Fibroblast of skin of left quadriceps (primary cell): ENCODE data around the gene UPK3A.
"Not testable (repeated sequence)": the region's sequence is repeated elsewhere in the genome, so short reads cannot be mapped to it uniquely, and the experiment has no call there.

Source experiments
- DNase-seq, 2 experiments: peaks; one replicate each; pipeline ENCODE4 v3.0.0-alpha.2; 2013; ENCODE audit warnings: low read depth in 2 of 2

The UPK3A gene

DNA sequence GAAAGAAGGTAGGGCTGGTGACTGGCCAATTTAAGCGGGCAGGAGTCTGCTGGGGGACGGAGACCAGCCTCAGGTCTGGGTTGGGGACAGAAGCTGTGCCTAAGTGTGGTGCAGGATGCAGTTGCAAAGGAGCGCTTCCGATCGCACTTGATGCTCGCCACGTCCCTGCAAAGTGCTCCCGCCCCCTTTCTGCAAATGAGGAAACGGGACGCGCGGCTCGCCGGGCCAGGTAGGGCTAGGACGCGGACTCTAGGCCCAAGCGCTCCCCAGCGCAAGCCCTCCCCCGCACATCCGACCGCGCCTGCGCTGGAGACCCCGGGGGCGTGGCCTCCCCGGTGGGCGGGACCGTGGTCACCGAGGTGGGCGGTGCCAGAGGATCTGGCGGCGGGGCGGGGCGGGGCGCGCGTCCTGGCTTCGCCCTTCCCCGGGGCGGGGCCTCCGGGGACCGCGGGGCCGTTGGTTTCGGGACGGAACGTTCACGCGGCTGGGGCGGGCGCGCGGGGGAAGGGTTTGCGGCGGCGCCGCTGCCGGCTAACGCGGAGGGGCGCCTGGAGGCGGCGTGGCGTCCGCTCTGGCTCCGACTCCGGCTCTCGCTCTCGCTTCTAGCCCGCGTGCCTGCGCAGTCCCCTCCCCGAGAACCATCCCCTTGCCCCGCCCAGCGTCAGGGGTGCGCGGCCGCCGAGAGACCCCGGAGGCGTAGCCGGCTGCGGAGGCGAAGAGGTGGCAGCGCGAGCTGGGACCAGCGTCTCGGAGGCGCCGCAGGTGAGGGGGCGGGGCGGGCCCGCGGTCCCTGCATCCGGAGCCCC, 24.9 kb downstream of the UPK3A start, which contains the start of gene FAM118A:
TSS of gene FAM118A (plus strand) at position 513 of the 806 bp plus-strand sequence. CDS start 12,446 bp downstream, outside the sequence.
- peak; percentile 86 to 88 for DNase-seq

DNA sequence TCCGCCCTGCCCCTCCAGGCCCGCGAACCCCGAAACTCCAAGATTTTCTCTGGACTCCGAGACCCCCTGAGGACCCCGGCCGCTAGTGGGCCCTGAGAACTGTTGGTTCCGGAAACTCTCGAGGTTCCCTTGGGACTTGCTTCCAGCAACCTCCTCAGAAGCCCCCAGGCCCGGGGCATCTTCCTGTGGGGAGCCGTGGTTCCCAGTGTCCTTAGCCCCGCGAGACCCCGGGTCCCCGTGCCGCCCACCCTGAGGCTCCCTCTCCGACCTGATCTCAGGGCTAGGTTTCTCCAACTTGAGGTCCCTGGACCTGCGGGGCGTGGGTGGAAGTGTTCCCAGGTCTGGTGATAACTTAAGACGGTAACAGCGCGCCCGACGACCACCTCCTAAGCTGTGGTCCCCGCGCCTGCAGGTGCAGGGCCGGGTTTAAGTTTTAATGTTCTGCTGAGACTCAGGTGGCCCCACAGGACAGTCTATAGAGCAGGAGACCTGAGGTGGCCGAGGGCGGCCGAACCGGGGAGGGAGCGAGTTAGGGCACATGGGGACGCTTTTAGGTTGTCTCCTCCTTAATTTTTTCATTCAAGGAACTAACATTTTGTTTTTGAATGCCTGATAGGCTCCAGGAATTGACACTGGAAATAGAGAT, 25.7 kb downstream of the UPK3A start:
- no peak for DNase-seq

DNA sequence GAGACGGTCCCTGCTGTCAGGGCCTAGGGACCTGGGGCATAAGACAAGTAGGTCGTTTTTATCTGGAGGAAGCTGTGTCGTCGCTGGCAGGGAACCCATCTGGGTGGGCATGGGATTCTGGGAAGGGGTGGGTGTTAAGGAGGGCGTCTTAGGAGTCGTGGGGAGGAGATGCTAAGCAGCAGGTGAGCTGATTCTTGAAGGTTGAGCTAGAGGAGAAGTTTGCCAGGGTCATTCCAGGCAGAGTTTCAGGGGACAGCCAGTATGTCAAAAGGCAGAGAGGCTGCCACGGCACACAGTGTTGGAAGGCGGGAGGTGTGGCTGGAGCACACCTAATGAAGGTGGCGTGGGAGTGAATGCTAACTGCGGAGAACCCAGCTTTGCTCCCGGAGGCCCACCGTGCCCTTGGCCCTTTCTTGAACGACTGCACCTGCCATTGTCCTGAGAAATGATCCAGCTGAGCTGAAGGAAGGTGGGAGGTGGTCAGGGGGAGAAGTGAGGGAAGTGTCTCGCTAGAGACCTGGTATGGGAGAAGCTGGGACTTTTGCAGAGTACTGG, 26.3 kb downstream of the UPK3A start:
- no peak for DNase-seq

DNA sequence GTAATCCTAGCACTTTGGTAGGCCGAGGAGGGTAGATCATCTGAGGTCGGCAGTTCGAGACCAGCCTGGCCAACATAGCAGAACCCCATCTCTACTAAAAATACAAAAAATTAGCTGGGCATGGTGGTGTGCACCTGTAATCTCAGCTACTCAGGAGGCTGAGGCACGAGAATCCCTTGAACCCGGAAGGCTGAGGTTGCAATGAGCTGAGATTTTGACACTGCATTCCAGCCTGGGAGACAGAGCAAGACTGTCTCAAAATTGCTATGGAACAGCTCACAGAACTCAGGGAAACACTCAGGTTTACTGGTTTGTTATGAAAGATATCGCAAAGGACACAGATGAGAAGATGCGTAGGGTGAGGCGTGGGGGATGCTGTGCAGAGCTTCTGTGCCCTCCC, 27.7 kb downstream of the UPK3A start:
- no peak for DNase-seq

DNA sequence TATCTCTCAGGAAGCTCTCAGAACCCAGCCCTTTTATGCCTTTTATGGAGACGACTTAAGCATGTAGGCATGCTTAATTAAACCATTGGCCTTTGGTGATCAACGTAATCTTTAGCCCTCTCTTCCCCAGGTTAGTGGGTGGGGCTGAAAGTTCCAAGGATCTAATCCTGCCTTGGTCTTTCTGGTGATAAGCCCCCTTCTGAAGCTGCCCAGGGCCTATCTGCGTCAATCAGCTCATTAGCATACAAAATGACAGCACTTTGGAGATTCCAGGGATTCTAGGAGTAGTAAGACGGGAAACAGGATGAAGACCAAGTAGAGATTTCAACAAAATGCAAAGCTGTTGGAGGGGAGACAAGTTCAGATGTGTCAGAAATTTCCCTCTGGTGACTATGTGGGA, 28.1 kb downstream of the UPK3A start:
- no peak for DNase-seq

- no peak for DNase-seq
Measured at GRCh38 chr22:45314054-45314721, 29.4 kb downstream of the UPK3A start.

DNA sequence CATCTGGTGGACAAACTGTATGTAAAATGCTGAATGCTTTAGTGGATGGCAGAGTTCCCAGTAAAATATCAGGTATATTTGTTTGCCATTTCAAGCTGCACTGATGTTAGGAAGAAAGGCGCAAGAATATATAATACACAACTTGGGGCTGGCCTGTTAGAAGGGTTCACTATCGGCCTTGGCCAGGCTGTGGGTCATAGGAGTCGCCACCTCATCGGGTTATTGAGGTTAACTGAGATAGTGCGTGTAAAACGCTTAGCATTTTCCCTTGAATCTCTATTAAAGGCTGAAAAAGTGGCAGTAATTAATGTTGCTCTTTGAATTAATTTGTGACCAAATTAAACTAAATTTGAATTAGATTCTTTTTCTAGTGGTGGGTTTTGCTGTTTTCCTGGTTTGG, 30.0 kb downstream of the UPK3A start:
- no peak for DNase-seq

- no peak for DNase-seq
Measured at GRCh38 chr22:45316796-45317526, 32.2 kb downstream of the UPK3A start.

- no peak for DNase-seq
Measured at GRCh38 chr22:45317551-45318167, 32.9 kb downstream of the UPK3A start.

- peak; percentile 88 to 91 for DNase-seq
Measured at GRCh38 chr22:45318168-45318557, 33.4 kb downstream of the UPK3A start.

GRCh38 chr22:45318558-45319323, 34.0 kb downstream of the UPK3A start:
- DNase-seq = no peak

DNA sequence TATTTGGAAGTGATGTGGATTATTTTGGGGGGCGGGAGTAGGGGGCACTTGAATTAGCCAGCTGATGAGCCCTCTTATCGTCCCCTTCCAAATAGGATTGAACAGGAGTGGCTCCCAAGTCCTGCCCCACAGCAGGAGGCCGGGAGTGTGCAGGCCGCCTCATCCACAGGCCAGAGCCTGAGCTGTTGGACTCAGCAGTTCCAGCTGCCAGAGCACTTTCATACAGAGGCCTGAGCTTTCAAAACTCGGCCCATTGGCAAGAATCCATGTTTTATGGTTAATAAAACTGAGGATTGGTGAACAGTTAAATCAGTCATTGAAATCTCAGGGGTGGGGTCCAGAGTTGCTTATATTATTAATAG, 34.6 kb downstream of the UPK3A start:
- no peak for DNase-seq

DNA sequence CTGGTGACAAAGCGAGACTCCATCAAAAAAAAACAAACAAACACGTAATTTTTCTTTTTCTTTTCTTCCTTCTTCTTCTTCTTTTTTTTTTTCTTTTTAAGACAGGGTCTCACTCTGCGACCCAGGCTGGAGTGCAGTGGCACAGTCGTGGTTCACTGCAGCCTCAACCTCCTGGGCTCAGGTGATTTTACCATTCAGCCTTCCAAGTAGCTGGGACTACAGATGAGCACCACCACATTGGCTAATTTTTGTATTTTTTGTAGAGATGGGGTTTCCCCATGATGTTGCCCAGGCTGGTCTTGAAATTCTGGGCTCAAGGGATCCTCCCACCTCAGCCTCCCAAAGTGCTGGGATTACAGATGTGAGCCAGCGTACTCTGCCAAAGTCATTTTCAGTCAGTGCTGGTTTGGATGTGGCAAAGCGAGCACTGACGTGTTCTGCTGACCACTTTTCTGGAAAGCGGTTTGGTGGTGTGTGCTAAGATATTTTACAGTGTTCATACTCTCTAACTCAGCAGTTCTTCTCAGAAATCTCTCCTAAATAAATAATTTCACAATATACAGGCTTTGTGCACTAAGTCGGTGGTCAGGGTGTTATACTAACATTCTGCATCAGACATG, 35.7 kb downstream of the UPK3A start:
- DNase-seq = no peak

DNA sequence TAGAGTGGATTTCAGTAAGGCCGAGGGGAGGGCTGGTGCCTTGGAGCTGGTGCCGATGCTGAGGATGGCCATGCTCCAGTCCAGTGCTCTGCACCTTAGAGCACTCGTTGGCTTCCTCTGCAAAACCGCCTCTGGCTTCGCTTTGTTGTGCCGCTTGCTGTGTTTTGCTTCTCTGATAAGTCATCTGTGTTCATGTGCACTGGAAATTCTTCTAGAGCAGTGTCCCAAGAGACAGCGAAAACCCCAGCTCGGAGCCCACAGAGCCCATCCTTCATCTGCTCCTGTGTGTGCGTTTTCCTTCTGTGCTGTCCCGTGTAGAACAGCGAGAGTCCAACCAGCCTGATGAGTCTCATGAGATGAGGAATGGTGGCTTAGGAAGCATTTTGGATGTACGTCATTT, 37.1 kb downstream of the UPK3A start:
- no peak for DNase-seq

DNA sequence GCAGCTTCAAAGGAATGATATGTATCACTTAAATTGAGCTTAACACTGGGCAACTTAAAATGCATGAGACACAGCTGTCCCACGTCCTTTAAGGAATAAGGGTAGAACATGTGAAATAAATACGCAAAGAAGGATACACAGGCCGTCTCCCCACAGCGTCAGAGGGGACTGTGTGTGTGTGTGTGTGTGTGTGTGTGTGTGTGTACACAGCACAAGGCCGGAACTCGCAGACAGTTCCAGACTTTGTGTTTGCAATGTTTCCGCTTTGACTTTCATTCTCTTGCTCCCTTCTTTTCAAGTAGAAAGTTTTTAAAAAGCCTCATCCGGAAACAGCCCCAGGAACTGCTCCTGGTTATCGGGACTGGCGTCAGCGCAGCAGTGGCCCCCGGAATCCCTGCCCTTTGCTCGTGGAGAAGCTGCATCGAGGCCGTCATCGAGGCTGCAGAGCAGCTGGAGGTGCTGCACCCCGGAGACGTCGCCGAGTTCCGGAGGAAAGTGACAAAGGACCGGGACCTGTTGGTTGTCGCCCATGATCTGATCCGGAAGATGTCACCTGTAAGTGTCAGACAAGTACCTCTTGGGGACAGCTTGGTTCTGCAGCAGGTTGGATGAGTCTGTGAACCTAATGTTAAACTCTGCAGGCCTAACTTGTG, 38.2 kb downstream of the UPK3A start:
- no peak for DNase-seq

- DNase-seq = no peak
Measured at GRCh38 chr22:45323695-45324094, 38.9 kb downstream of the UPK3A start.

DNA sequence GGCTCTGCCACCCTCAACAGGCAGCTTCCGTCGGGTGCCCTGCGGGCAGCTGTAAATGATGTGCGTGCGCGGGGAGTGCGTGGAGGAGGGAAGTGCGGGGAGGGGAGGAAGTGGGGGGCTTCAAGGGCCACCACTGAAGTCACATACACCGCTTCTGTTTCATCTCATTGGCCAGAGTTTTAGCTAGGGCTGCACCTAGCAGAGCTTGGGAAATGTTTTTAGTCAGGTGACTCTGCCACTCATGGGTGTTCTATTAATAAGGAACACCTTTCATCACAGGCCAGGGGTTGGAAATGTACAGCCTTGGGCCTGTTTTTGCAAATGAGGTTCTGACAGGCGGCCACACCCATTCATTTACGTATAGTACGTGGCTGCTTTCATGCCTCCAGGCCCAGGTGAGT, 39.6 kb downstream of the UPK3A start:
- DNase-seq = no peak

DNA sequence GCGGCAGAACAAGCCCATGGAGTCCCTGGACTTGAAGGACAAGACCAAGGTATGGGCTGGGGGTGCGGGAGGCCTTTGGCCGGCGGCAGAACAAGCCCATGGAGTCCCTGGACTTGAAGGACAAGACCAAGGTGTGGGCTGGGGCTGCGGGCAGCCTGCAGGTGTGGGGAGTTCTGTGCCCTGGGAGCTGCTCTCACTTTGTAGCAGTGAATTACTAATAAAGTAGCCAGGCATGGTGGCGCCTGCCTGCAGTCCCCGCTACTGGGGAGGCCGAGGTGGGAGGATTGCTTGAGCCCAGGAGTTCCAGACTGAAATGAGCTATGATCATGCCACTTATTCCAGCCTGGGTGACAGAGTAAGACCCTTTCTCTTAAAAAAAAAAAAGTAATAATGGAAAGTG, 43.5 kb downstream of the UPK3A start:
- not testable (repeated sequence) for DNase-seq

DNA sequence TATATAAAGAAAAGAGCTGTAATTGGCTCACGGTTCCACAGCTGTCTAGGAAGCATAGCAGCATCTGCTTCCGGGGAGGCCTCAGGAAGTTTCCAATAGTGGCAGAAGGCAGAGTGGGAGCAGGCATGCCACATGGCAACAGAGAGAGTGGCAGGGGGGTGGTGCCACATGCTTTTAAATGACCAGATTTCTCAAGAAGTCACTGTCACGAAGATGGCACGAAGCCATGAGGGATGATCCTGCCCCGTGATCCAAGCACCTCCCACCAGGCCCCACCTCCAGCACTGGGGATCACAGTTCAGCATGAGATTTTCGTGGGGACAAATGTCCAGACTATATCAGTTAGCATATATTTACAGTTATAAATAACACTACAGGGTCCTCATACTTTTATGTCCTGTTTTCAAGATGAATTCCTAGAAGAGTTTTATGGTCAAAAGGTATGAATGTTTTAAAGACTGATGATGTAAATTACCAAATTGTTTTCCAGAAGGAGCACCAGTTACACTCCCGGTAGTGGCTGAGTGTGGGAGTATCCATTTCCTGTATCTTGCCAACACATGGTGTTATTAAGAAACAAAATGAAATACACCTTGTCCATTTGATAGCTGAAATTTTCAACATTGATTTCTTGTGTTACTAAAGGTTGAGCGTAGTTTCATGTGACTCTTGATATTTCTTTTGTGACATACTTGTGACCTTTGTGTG, 44.2 kb downstream of the UPK3A start:
- DNase-seq = no peak
